H1 (cell line): ENCODE measurements around the gene TGFBR2. TPM values are rescaled to one million over a fixed set of nuclear protein-coding genes. Genes with fewer than 3 reads are reported as not detected.

ENCODE experiments used
- CTBP2 ChIP-seq: IDR thresholded peaks from 2 replicates; pipeline ENCODE4 v1.7.0; 2011; ENCODE audit warnings: borderline replicate concordance, mild to moderate bottlenecking, moderate library complexity, mixed read lengths, low read length; ENCODE audit not compliant: insufficient read depth, insufficient read length
- SIX5 ChIP-seq: IDR thresholded peaks from 2 replicates; pipeline ENCODE4 v1.6.1; 2011; ENCODE audit warnings: mild to moderate bottlenecking, low read depth, low read length
- USF2 ChIP-seq: IDR thresholded peaks from 2 replicates; pipeline ENCODE4 v1.6.1; 2011; ENCODE audit warnings: low read length, improper control_type of control experiment
- polyA plus RNA-seq, 7 experiments: library from polyadenylated mRNA; depleted of rRNA in 3 of 7; stranded (reverse) in 5 of 7; unstranded in 2 of 7; fragments of >200 nt in 5 of 7; fragments of 200-250 nt in 2 of 7; gene quantifications; 1 replicate in 5 of 7; 2 replicates in 1 of 7; 4 replicates in 1 of 7; pipeline versions ENCODE4 v1.2.1 to v1.2.3, GENCODE V29; 2011 to 2013; ENCODE audit warnings: missing spikeins in 2 of 7, mixed read lengths in 2 of 7
- total RNA-seq: library from RNA; stranded (reverse); fragmentation: NEBNext Ultra II Directional; extraction: Animal tissue kit (Norgen Biotek cat#: 25700); gene quantifications from 2 replicates; pipeline ENCODE4 v1.2.1, GENCODE V29; 2021

TGFBR2 gene
- total and polyA plus RNA-seq, 2 of the 8 experiments (the other 6 are each of a cell fraction or from before 2014, with no cell fraction given) = 4.2 to 7.4 TPM

GRCh38 chr3:30586096-30586805 lies 20.1 kb upstream of the TGFBR2 start (continued):
- TF ChIP-seq CTBP2 = no peak
- no peak for TF ChIP-seq USF2
- no peak for TF ChIP-seq SIX5
